SK-N-MC (cell line): ENCODE results near the gene MCEMP1.
A peak's percentile ranks its signal among the peaks of the same experiment; 100 is the strongest.

ENCODE experiments used
- DNase-seq: peaks from one replicate; pipeline ENCODE4 v3.0.0-alpha.2; 2011; ENCODE audit warnings: low read depth, low spot score
- H3K27ac ChIP-seq: fragments of 200-600 bp; sonication (generic); 2 replicates; pipeline ENCODE4 v1.5.1; 2016; ENCODE audit warnings: mixed run types
- H3K36me3 ChIP-seq: fragments of 200-600 bp; sonication (generic); 2 replicates; pipeline ENCODE4 v1.6.1; 2017; ENCODE audit warnings: antibody characterized with exemption, low read length, mixed read lengths; ENCODE audit not compliant: insufficient read depth
- H3K4me3 ChIP-seq: fragments of 200-600 bp; sonication (generic); 2 replicates; pipeline ENCODE4 v1.5.1; 2016
- H3K9ac ChIP-seq: fragments of 200-600 bp; sonication (generic); 2 replicates; pipeline ENCODE4 v1.8.0; 2017; ENCODE audit warnings: mixed run types, mixed read lengths; ENCODE audit not compliant: insufficient read length
- H3K9me3 ChIP-seq: fragments of 200-600 bp; sonication (generic); 2 replicates; pipeline ENCODE4 v1.6.1; 2017; ENCODE audit warnings: low read depth, mild to moderate bottlenecking, antibody characterized with exemption, low read length, moderate library complexity, mixed read lengths
- EZH2 ChIP-seq: fragments of 200-600 bp; sonication (generic); IDR thresholded peaks from one replicate; pipeline ENCODE4 v1.6.1; 2017; ENCODE audit warnings: antibody characterized with exemption
- FOXP2 ChIP-seq: optimal IDR thresholded peaks from 2 replicates; pipeline ENCODE3; 2011; ENCODE audit warnings: mild to moderate bottlenecking, moderate library complexity; ENCODE audit not compliant: insufficient read depth; ENCODE audit errors: extremely low read length, control extremely low read depth
- POLR2AphosphoS5 ChIP-seq: IDR thresholded peaks from 2 replicates; pipeline ENCODE4 v1.6.1; 2012; ENCODE audit warnings: mild to moderate bottlenecking, low read depth, low read length, borderline replicate concordance

The MCEMP1 gene

DNA sequence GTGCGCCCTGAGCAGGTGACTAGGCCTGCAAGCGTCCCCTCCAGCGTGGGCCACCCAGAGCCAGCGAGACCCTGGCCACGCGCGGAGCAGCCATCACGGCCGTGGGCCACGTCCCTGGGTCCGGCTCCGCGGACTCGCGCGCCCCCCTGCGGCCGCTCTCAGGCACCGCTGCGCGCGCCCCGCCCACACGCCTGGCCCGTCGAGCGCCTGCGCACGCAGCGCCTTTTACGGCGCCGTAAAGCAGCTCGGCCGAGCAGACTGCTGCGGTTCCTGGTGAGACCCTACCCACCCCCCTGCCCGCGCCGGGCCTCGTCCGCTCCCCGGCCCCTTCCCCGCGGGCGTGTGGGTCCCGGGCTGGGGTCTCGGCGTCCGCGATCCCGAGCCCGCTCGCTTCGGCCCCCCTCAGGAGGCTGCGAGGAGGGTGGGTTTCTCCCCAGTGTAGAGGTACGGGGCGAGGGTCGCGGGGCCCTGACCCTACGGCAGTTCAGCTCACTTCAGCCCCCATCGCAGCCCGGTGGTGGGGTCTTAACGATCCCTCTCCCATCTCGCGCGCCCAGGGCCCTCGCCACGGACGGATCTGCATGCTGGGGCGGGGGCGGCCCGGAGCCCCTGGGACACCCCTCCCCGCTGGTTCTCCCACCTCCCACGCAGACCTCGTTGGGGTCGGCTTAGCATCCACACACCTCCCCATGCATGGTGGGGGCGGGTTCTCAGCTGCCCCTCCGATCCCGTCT lies 3.9 kb downstream of the MCEMP1 start, which contains the start of gene TRAPPC5:
Gene TRAPPC5, plus strand, starts transcription at position 228 of the 734 bp plus-strand sequence. CDS start 1,421 bp downstream, outside the sequence.
- DNase-seq: no peak
- TF ChIP-seq EZH2: no peak
- TF ChIP-seq FOXP2: peak; percentile 17
- TF ChIP-seq POLR2AphosphoS5: peak; percentile 80
- peak within 1 kb of the TSS; percentile 98 for H3K4me3 ChIP-seq
- H3K27ac ChIP-seq: no peak within 1 kb of the TSS
- no peaks in the 10 kb centered on the region for H3K9me3 ChIP-seq
- peak within 1 kb of the TSS; percentile 91 for H3K9ac ChIP-seq
- peaks cover 5% of the 10 kb centered on the region; the same call in 1 of the 2 replicates for H3K36me3 ChIP-seq

DNA sequence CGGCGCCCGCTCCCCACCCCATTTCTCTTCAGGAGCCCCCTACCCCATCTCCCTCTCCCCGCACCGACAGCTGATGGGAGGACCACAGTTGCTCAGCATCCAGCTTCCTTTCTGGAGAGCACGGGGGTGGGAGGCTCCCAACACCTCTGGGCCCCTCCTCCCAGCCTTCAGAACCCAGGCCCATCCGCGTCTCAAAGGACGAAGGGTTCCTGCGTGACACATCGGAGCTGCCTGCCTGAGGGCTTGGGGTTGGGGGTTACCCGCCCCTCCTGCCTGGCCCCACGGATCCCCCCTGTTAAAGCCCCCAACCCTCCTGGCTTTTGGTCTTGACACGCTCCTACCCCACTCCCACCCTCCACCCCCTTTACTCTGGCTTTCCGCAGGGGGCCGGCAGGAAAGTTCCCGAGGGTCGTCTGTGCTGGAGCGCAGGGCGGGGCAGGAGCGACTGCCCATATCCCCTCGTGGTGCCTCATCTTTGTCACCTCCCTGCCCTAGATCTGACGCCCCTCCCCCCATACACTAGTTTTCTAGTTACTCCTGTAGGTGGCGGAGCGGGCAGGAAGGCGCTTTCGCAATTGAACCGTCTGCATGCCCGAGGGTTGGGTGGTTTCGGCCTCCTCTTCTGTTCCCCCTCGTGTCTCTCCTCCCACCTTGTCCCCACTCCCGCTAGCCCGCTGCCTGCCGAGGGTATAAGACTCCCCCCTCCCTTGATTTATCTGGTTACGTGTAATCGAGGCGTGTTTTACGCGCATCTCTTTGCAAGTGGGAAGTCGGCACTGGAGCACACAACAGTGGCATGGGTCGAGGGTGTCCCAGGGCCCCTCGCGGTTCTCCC lies 4.7 kb downstream of the MCEMP1 start:
- Histone ChIP-seq H3K36me3 (peaks cover 5% of the 10 kb centered on the region; the same call in 1 of the 2 replicates), H3K27ac (no peak overlapping the region), H3K9me3 (no peaks in the 10 kb centered on the region), H3K9ac (peak overlapping the region; percentile 91), H3K4me3 (peak overlapping the region; percentile 98)
- no peak for DNase-seq
- TF ChIP-seq FOXP2: no peak
- TF ChIP-seq EZH2: no peak
- TF ChIP-seq POLR2AphosphoS5: no peak

GRCh38 chr19:7682175-7682855 lies 5.4 kb downstream of the MCEMP1 start:
- H3K27ac ChIP-seq: no peak overlapping the region
- peak overlapping the region; percentile 98 for H3K4me3 ChIP-seq
- peaks cover 5% of the 10 kb centered on the region; the same call in 1 of the 2 replicates for H3K36me3 ChIP-seq
- H3K9ac ChIP-seq: no peak overlapping the region
- H3K9me3 ChIP-seq: no peaks in the 10 kb centered on the region
- TF ChIP-seq EZH2 (no peak), FOXP2 (no peak), POLR2AphosphoS5 (no peak)
- DNase-seq: no peak

DNA sequence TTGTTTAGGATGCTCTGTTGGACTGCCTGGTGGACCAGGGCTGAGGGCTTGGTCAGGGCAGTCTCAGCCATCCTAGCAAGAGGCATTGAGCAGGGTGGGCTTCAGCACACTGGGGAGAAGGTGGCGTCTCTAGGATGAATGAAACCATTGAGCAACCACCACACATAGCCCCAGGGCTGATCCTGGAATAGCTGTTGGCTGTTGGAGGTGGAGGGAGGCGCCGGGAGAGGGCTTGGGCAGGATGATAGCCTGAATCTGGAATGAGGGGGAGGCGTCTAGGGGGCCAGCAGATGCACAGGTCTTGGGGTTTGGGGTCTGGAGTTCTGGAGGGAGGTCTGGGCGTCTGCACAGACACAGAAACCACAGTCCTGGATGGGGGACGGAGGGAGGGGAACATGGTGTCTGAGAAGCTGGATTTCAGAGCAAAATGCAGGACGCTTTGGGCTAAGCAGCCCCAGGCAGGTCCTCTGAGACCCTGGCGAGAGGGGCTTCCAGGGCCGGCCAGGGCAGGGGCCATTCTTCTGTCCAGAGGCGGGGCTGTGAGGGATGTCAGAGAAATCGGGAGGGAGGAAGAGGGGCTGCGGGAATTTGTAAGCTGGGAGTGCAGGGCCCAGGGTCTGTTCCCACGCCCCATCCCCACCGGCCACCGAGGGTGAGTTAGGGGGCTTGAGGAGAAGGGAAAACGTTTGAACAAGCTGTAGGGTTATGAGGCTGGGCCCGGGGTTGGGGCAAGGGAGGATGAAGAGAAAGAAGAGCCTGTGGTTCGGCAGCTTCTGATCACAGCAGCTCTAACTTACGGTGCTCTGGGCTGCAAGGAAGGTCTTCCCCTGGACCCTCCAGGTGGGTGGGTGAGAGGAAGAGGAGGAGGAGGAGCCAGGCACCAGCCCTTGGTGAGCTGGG lies 8.9 kb downstream of the MCEMP1 start:
- TF ChIP-seq POLR2AphosphoS5 (peak; percentile 21; the same call in 1 of the 2 replicates), FOXP2 (no peak)
- DNase-seq: no peak
- H3K4me3 ChIP-seq: no peak overlapping the region
- no peak overlapping the region for H3K27ac ChIP-seq
- peaks cover 5% of the 10 kb centered on the region; the same call in 1 of the 2 replicates for H3K36me3 ChIP-seq
- no peaks in the 10 kb centered on the region for H3K9me3 ChIP-seq
- no peak overlapping the region for H3K9ac ChIP-seq

- H3K27ac ChIP-seq: no peak overlapping the region
- H3K4me3 ChIP-seq: no peak overlapping the region
- no peak overlapping the region for H3K9ac ChIP-seq
- H3K36me3 ChIP-seq: peaks cover 5% of the 10 kb centered on the region; the same call in 1 of the 2 replicates
- TF ChIP-seq FOXP2: no peak
- TF ChIP-seq EZH2: no peak
- DNase-seq: no peak
- H3K9me3 ChIP-seq: no peaks in the 10 kb centered on the region
Measured at GRCh38 chr19:7687177-7687576, 10.3 kb downstream of the MCEMP1 start.

GRCh38 chr19:7689165-7689564 lies 12.3 kb downstream of the MCEMP1 start:
- H3K9ac ChIP-seq: no peak overlapping the region
- no peak for TF ChIP-seq FOXP2
- no peak for TF ChIP-seq POLR2AphosphoS5
- no peak for TF ChIP-seq EZH2
- DNase-seq: no peak
- H3K9me3 ChIP-seq: no peaks in the 10 kb centered on the region
- H3K36me3 ChIP-seq: no peaks in the 10 kb centered on the region
- no peak overlapping the region for H3K27ac ChIP-seq
- H3K4me3 ChIP-seq: no peak overlapping the region

GRCh38 chr19:7690779-7691258 lies 13.9 kb downstream of the MCEMP1 start:
- Histone ChIP-seq H3K9me3 (no peaks in the 10 kb centered on the region), H3K36me3 (no peaks in the 10 kb centered on the region), H3K27ac (no peak overlapping the region), H3K9ac (no peak overlapping the region), H3K4me3 (no peak overlapping the region)
- TF ChIP-seq POLR2AphosphoS5 (no peak), FOXP2 (no peak), EZH2 (no peak)
- DNase-seq: no peak
